Adipose tissue (tissue), 3 donors: ENCODE measurements around the gene CCDC158. TPM values are rescaled to one million over a fixed set of nuclear protein-coding genes. Genes with fewer than 3 reads are reported as not detected.

ENCODE experiments used
- H3K27ac ChIP-seq: one replicate; pipeline ENCODE4 v1.5.1; 2013; ENCODE audit warnings: low read depth, low read length
- WGBS, 3 donors: extraction: QIAGEN DNeasy Blood & Tissue Kit; methylation state at CpG; one replicate each; pipeline ENCODE4 v1.1.7; 2013; 5-methylcytosine and 5-hydroxymethylcytosine counted together
- polyA plus RNA-seq, 3 donors: library from polyadenylated mRNA; stranded (reverse); fragments of 200-250 nt; gene quantifications; one replicate each; pipeline ENCODE4 v1.2.3, GENCODE V29; 2013
- donor health status: healthy with polysubstance abuse.
- donor health status: Bipolar disorder and iron deficiency.
- donor health status: healthy.

Gene CCDC158
- polyA plus RNA-seq, 3 donors, result 0.11 to 0.25 (median 0.25) TPM

DNA sequence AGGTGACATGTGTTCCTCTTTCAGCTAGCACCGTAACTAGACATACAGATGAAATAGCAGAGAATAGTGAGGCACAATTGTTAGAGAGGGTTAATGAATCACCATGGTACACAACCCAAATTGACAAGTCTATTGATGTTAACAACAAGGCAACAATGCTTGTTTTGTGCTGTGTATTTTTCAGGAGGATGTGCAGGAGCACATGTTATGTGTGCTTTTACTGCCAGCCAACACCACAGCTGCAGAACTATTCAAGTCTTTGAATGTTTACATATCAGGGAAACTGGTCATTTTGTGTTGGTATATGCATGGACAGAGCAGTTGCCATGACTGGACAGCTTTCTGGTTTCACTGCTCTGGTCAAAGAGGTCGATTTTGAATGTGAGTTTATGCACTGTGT is 81.6 kb downstream of the CCDC158 start:
- 64 to 71% (median 68%) methylated on average over 2 of the region's 2 CpGs for WGBS, 3 donors

DNA sequence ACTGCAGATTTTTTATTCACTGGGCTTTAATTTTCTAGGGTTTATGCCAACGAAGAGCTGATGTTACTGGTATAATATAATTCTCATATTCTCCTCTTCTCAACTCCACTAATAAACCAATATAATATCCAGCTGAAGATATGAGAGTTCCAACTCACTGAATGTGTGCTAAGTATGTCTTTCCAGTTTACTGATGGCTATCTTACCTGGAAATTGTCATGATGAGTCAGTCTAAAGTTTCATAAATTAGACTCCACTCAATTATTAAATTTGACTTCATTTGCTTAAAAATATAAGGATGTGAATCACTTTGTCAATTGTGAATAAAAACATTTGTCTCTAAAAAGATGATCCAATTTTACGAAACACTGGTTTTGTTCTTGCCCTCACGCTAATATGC is 86.1 kb downstream of the CCDC158 start:
- H3K27ac ChIP-seq, result no peak overlapping the region
- 75 to 80% (median 80%) methylated on average over 3 of the region's 3 CpGs for WGBS, 3 donors

More for the DNA sequence above, 81.6 kb downstream of the CCDC158 start:
- H3K27ac ChIP-seq, result no peak overlapping the region

GRCh38 chr4:76326515-76326914 is 94.4 kb downstream of the CCDC158 start:
- no peak overlapping the region for H3K27ac ChIP-seq

- no peak overlapping the region for H3K27ac ChIP-seq
Observed at GRCh38 chr4:76325072-76325471, 95.9 kb downstream of the CCDC158 start.

DNA sequence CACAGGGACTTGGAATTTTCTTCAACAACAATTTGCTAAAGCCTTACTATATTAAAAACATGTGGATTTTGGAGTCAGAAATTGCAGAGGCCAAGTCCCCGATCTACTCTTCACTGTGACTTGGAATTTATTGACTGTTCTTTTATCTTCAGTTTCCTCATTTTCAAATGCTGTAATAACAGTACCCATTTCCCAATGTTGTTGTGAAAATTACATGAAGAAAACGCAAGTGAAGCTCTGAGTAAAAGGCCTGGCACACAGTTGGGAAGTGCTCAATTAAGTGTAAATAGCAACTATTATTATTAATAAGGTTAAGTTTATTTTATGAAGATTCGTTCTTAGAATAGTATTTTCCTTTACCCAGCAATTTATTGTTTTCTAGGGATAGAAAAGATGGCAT is 98.7 kb downstream of the CCDC158 start:
- H3K27ac ChIP-seq, result no peak overlapping the region
- WGBS, 3 donors, result 51 to 82% (median 54%) methylated on average over 3 of the region's 3 CpGs

DNA sequence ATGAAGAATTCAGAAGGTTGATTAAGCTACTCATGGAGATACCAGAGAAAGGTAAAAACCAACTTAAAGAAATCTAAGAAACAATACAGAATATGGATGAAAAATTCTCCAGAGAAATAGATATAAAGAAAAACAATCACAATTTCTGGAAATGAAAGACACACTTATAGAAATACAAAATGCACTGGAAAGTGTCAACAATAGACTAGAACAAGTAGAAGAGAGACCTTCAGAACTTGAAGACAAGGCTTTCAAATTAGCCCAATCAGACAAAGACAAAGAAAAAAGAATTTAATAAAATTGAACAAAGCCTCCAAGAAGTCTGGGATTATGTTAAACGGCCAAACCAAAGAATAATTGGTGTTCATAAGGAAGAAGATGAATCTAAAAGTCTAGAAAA is 104.8 kb downstream of the CCDC158 start:
- 93 to 95% (median 93%) methylated on average over 1 of the region's 1 CpG for WGBS, 3 donors

GRCh38 chr4:76315267-76315918 is 105.5 kb downstream of the CCDC158 start:
- 83 to 89% (median 83%) methylated on average over 7 of the region's 7 CpGs for WGBS, 3 donors
- H3K27ac ChIP-seq, result no peak overlapping the region

More for the DNA sequence above, 104.8 kb downstream of the CCDC158 start:
- no peak overlapping the region for H3K27ac ChIP-seq

- no peak overlapping the region for H3K27ac ChIP-seq
- WGBS, 3 donors, result 83 to 88% (median 87%) methylated on average over 2 of the region's 2 CpGs
Observed at GRCh38 chr4:76313547-76313946, 107.4 kb downstream of the CCDC158 start.

DNA sequence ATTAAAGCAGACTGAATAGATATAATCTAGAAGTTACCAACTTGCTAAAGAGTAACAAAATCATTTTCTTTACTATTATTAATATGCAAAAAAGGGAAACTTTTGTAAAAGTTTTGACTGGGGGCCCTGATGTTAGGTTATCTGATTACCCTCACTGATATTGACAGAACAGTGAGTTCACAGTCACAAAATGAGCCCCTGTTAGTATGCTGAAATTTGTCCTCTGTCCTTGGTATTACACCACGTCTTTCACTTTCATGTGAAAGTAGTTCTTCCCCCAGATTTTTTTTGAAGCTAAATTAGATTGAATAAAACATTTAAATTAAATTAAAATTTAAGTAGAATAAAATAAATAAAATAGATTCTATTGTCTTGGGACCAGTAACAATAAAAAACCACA is 108.5 kb downstream of the CCDC158 start:
- H3K27ac ChIP-seq, result no peak overlapping the region
- 34 to 69% (median 64%) methylated on average over 1 of the region's 1 CpG for WGBS, 3 donors

DNA sequence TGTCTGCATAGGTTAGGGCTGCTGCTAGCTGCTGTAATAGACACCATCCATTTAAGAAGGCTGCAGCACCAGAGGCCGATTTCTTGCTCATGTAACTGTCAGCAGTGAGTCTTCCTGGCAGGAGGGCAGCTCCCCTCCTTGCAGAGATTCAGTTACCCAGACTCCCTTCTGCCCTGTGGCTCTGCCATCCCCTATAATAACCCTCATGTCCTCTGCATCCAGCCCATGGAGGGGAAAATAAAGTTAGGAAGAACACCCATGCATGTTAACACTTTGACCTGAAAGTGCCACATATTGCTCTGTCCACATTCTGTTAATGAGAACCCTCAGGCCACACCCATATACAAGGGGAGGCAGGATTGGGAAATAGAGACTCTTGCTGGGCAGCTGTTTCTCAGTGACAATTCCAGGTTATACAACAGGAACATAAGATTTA is 109.0 kb downstream of the CCDC158 start:
- H3K27ac ChIP-seq, result no peak overlapping the region
- WGBS, 3 donors, result 33 to 59% (median 48%) methylated on average over 1 of the region's 1 CpG

DNA sequence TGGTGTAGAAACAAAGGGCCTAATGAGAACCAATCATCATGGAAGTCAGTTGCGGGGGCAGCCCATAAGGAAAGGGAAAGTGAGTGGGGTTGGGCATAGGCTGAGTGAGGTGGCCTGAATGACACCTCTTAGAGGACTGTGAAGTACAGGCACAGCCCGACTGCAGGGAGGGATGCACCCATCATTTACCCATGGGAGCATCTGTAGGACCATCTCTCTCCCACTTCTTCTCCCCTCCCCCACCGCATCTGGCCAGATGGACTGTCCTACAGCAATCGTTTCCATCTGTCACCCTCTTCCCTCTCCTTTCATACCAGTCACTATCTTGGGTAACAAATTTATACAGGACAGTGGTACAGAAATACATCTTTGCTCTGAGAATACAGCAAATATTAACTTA is 110.3 kb downstream of the CCDC158 start:
- whole genome bisulfite sequencing, 3 donors, result 63 to 80% (median 77%) methylated on average over 4 of the region's 4 CpGs
- H3K27ac ChIP-seq, result no peak overlapping the region

DNA sequence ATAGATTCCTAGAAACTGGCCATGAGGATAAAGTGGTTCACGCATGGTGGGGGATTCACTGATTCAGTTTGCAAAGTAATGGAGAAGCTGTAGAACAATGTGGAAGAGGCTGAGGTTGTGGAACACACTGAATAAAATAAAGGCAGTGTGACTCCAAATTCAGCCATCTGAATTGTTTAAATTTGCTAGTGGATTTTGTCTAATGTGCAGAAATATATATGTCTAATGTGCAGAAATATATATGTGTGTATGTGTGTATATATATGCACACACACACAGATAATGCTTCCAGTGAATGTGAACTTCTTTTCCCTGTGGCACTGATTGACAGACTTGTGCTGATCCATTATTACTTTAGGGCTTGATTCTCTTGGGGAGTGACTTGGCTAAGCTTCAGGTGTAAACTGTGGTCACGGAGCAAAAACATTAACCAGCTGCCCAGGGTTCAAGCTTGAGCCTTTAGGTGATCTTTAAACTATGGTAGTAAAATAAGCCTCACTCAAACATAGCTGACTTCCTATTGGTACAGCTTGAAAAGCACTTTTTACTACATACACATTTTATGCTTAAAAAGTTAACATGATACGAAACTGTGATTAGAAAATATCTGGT is 110.9 kb downstream of the CCDC158 start:
- no peak overlapping the region for H3K27ac ChIP-seq
- 79 to 90% (median 84%) methylated on average over 3 of the region's 3 CpGs for WGBS, 3 donors

GRCh38 chr4:76308548-76308947 is 112.4 kb downstream of the CCDC158 start:
- H3K27ac ChIP-seq, result no peak overlapping the region

GRCh38 chr4:76307660-76308014 is 113.3 kb downstream of the CCDC158 start:
- H3K27ac ChIP-seq, result no peak overlapping the region
- 22 to 57% (median 44%) methylated on average over 4 of the region's 4 CpGs for WGBS, 3 donors

More at GRCh38 chr4:76308548-76308947, 112.4 kb downstream of the CCDC158 start:
- WGBS, 3 donors, result 28 to 79% (median 69%) methylated on average over 6 of the region's 6 CpGs

- 3 to 6% (median 6%) methylated on average over 37 of the region's 37 CpGs for WGBS, 3 donors
- H3K27ac ChIP-seq, result no peak overlapping the region
Observed at GRCh38 chr4:76306882-76307659, 113.9 kb downstream of the CCDC158 start.

DNA sequence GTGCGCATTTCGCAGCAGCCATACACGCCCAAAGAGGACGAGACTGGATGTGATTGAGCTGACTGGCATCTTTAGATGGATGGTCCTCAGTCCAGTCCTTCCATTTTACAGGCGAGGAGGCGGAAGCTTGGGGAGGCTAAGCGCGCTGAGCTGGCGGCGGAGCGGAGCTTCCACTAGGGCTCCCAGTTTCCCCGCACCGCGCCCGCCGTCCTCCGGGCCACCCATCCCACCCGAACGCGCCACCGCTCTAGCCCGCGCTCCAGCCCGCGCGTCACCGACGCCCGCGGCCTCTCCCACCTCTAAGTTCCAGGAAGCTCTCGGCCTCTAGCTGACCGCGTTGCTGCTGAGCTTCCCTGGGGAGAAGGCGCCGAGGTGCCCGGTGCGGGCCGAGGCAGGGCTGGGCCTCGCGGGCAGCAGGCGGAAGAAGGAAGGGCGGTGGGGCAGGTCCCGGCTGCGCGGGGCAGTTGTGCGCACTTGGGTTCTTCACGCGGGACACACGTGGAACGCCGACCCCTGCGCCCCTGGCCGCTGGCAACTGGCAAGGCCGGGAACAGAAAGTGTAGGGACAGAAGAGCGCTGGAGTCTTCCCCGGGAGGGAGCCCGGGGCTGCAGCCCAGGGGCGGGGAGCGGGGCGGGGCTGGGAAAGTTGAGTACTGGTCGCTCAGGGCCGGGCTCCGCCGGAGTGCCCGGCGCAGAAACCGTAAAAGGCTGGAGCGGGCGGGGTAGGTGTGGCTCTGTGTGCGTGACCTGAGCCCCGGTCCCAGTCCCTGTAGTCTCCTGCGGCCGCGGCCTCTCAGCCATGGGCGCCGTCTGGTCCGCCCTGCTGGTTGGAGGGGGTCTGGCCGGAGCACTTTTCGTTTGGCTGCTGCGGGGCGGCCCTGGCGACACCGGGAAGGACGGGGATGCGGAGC is 114.7 kb downstream of the CCDC158 start, which contains the start of gene STBD1:
Gene STBD1 (plus strand): TSS at position 763 of the 911 bp plus-strand sequence. CDS start 37 bp downstream, at position 800.
- WGBS, 3 donors, result 1% methylated on average over 77 to 85 of the region's 85 CpGs
- H3K27ac ChIP-seq, result no peak within 1 kb of the TSS

DNA sequence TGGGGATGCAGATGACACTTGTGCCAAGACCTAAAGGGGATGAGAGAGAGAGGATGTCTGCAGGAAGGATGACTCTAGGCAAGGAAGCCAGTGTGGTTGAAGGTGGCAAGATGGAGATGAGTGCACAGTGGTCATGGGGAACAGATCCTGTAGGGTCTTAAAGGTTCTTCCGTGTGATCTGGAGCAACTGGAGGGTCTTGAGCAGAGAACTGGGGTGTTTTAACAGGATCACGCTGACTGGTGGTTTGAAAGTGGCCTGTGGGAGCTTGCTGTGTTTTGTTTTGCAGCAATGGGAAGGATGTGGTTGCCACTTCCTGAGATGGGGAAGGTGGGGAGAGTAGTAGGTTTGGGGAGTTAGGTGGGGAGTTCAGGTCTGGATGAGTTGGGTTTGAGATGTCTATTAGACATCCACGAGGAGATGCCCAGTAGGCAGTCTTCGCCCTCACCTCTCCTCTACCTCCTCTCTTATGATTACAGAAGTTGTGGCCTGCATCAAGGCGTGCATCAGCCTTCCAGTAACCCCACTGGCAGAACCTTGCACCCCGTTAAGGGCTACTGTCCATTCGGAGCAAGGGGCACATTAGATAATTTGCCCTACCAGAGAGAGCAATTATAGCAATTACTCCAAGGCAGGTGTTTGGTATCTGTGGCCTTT is 115.8 kb downstream of the CCDC158 start:
- no peak overlapping the region for H3K27ac ChIP-seq

GRCh38 chr4:76302826-76303438 is 118.0 kb downstream of the CCDC158 start:
- 57 to 82% (median 57%) methylated on average over 3 of the region's 3 CpGs for WGBS, 3 donors
- no peak overlapping the region for H3K27ac ChIP-seq

More for the DNA sequence above, 115.8 kb downstream of the CCDC158 start:
- 55 to 88% (median 65%) methylated on average over 7 of the region's 7 CpGs for WGBS, 3 donors
